OCI-M2 (cell line): ENCODE measurements around the gene DACT2.
"Not testable (repeated sequence)": the region's sequence is repeated elsewhere in the genome, so short reads cannot be mapped to it uniquely, and the experiment has no call there.

Source experiments
- DNase-seq: peaks from one replicate; lab custom pipeline; 2025; ENCODE audit not compliant: unreplicated experiment; lab: John Stamatoyannopoulos, UW

The DACT2 gene

DNA sequence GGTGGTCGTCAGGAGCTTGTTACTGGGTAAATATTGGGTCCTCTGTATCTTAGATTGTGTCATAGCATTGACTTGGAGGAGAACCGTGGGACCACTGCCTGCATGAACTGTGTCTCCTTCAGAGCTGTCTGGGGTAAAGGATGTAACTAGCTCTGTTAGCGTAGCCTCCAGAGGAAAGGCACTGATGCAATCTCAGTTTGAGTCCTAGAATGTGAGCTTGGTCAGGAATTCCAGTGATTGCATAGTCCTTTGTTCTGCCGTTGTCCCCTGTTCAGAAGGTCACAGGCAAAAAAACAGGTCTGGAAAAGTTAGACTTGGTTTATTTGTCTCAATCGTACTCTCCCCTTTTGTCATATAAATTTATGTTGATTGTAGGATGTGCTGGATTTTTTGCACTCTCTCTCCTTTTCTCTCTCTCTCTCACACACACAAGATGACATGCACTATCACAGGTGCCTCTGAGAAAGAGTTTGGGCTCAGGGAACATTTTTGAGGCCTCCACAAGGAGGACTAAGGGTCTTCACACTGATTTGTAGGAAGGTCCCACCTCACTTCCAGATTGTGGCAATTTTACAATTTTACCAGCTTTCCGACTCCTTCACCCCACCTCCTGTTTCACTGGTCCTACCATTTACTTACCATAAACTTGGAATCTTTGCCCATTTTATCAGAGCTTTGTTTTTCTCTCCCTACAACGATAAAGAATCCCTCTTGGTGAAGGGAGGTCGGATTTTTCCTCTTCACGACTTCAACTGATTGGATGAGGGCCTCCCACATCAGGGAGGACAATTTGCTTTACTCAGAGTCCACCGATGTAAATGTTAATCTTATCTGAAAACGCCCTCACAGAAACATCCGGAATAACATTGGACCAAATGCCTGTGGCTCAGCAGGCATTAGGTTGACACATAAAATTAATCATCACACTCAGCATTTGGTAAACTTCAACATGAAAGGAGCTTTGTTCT lies 7.0 kb upstream of the DACT2 start:
- no peak for DNase-seq

DNA sequence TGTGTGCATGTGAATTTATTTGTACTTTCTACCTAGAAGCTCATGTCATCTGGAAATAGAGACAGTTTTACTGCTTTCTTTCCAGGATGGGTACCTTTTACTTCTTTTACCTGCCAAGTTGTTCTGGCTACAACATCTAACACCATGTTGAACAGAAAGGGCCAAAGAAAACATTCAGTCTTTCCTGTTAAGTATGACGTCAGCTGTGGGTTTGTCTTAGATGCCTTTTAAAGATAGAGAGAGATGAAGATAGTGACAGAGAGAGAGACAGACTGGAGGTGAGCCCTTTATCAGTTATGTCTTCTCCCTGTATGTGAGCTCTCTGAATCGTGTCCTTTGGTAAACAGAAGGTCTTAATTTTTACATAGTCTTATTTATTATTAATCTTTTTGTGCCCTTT lies 3.4 kb upstream of the DACT2 start:
- no peak for DNase-seq

DNA sequence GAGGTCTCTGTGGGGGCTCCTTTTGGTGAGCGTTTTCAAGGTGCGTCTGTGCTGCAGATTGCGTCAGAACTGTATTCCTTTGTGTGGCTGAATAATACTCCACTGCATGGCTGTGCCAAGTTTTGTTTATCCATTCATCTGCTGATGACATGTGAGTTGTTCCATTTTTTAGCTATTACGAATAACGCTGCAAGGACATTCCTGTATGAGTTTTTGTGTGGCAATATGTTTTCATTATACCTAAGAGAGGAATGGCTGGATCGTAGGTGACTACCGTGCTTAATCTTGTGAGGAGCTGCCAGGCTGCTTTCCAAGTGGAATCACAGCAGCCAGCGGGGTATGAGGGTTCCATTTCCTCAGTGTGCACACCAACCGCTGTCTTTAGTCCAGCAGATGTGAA lies 1.1 kb upstream of the DACT2 start:
- DNase-seq, result no peak

DNA sequence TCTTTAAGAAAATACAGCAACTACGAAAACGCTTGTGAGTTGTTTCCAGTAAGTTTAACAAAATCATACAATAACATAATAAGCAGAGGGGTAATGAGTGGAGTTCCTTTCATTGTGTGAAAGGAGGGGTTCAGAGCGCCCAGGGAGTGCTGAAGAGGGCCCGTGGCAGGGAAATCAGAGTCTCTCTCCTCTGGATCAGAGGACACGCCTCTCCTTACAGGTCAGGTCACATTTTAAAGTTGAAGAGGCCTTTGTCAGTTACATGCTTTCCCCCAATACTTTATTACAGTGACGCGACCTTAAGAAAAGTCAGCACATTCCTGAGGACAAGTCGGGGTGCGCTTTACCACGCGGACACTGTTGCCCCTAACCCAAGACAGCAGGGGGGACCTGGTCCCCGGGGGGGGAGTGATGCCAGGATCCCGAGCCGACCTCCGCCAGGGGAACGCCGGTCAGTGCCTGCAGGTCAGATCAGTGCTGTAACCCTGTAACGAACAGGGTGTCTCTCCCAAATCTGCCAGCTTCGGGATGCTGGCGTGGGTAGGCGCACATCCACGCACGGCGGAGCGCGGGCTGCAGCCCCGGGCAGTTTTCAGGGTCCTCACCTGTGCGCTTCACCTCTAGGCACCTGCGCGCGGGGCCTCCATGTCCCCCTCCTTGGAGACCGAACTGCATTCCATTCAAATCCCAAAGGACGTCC lies 848 bp downstream of the DACT2 start:
- no peak for DNase-seq

DNA sequence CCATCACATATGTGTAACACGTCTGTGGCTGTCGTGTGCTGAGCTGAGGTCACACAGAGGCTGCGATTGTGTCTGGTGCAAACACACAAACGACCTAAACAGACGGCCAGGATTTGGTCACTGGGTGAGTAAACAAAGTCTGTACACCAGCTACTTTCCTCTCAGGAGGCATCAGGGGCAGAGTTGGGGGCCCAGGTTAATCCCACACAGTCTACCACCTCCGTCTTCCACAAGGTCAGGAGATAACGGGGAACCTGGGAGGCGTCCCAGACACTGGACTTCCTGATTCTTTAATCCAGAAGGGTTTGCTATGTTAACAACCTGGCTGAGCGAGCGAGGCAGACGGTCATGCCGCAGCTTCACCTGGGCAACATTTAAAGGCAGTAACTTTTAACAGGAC lies 1.5 kb downstream of the DACT2 start:
- DNase-seq, result no peak

DNA sequence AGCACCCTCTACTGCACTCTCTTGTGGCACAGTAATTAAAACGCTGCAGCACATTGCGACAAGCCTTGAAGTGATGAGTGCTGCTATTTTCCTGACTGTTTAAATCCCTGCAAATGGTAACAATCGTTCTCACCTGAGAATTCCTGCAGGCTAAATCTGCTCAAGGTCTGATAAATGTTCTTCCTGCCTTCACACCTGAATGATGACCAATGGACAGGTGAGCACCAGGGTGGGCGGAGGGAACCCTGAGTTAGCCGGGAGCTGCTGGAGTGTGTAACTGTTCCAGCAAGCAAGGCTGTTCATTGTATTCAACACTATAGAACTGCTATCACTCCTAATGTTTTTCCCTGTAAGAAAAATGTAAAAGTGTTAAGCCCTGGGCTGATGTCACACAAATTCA lies 4.0 kb downstream of the DACT2 start:
- DNase-seq, result no peak

DNA sequence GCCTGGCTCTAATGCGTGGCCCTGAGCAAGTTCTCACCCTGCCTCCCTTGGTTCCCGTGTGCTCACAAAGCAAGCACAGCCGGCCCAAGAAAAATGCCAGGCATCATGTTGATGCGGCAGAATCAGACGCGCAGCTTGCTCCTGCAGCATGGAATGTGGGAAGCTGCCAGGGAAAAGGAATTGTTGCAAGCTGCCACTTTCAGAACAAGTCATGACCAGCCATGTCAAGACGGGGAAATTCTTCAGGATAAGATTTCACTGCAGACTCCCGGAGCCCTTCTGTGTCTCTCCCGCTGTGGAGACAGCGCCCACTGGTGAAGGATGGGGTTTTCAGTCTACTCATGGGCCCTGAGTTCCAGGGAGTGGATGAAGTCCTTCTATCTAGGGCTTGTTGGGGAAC lies 4.6 kb downstream of the DACT2 start:
- no peak for DNase-seq

DNA sequence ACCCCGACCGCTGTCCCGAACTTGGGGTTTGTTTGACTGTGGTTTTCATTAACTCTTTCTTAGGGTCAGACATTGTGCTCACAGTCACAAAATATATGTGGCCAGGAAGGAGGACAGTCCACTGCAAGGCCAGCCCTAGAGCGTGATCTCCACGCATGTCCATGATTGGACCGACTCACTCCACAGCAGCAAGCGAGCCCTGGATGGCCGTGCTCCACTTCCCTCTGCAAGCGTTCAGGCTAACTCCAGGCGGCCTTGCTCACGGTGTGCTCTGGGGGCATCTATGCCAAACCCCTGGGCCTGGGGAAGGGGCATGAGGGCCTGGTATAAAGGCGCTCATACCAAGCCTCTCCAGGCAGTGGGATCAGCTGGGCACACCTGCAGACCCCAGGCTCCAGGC lies 5.6 kb downstream of the DACT2 start:
- no peak for DNase-seq

DNA sequence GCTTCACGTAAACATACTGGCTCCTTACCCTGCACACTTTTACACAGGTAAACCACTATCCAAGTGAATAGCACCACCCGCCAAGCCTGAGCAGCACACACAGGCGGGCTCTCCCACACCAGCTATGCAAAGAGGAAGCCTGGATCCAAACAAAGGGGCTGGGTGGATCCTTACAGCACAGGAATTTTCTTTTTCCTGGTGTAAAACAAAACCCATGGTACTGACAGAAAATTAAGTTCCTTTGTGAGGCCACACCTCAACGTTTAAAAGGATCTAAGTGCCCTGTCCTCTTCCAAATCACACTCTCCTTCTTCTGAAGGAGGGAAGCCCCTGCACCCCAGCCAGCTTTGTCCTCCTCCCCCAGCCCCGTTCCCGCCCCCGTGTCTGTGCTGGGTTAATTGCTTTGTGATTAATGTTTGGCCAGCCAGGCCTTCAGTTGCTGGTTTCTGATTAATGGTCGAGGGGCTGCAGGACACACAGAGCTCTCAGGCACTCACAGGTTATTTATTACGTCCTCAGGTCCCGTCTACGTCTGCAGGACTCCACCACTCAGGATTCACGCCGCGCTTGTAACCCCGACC lies 6.1 kb downstream of the DACT2 start:
- DNase-seq, result no peak

DNA sequence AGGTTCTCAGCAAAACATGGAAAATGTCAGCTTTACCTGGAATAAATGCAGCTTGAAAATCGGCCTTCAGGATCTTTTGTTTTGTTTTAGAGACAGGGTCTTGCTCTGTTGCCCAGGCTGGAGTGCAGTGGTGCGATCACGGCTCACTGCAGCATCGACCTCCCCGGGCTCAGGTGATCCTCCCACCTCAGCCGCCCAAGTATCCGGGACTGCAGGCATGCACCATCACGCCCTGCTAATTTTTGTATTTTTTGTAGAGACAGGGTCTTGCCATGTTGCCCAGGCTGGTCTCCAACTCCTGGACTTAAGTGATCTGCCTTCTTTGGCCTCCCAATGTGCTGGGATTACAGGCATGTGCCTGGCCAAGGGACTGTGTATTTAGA lies 7.5 kb downstream of the DACT2 start:
- not testable (repeated sequence) for DNase-seq

DNA sequence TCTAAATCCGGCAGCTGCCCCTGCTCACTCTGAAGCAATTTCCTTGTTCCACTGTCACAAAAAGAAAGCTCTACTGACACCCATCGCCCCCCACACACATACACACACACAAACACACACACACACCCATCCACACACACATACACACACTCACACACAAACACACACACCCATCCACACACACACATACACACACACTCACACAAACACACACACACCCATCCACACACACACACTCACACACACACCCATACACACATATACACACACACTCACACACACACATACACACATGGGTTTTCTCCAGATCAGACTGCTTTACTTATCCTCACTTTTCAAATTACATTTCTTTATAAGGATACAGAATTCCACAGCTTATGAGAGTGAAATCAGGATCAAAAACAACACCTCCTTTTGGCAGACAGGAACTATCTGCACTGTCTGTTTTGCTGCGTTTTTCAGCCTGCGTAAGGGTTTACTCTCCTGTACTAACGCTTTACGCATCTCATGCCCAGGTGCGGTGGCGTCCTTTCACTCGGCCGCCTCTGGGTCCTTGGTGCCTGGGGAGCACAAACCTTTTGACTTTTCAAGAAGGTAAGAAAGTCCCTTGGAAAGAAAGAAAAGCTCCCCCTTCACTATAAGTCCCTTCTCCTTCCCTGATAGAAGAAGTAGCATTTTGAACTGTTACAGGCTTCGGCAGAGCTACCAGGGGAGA lies 8.0 kb downstream of the DACT2 start:
- no peak for DNase-seq

DNA sequence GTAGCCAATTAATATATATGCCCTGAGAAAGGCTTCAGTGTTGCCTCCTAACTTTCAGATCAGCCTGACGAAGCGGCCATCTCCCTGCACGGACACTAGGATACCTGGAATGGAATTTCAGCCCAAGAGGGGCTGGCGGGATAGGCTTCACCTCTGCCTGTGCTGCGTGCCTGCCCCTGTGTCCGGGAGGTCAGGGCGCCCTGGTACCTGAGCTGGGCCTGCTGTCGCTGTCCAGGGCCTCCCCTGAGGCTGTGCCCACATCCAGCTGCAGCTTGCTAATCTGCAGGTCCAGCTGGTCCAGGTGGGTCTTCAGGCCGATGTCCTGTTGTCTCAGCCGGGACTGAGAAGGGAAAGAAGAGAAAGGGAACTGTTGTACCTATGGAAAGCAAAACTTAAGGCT lies 8.6 kb downstream of the DACT2 start:
- DNase-seq, result no peak

DNA sequence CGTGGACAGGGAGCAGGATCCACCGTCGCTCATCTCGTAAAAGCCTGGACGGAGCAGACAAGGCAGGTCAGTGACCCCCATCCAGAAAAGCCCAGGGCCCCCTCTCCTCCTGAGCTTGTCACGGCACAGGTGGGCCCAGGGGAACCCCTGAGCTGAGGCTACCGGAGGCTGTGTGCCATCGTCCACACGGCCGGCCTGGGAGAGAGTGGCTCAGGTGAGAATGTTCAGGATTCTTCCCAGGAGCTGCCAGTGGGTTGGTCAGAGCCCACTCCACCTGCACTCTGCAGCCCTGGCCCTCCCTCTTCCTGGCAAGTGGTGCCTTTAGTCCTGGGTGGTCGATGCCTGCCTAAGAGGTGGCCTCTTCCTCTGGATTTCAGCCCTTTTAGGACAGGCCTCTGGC lies 9.2 kb downstream of the DACT2 start:
- no peak for DNase-seq

DNA sequence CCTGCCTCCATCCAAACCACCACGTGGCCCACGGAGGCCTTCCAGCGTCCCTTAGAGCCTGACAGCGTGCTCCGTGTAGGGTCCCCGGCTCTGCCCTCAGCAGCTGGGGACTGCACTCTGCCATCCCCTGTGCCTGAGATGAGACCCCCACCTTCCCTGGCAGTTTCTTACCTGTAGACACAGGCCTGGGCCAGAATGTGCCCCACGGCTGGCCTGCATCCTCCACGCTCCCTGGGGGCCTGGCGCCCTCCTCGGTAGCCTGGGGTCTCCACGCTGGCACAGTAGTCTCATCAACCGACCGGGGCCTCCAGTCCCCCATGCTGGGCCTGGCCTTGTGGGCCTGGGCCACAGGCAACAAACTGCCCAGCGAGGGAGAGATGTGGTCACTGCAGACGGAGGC lies 9.6 kb downstream of the DACT2 start:
- DNase-seq, result no peak

DNA sequence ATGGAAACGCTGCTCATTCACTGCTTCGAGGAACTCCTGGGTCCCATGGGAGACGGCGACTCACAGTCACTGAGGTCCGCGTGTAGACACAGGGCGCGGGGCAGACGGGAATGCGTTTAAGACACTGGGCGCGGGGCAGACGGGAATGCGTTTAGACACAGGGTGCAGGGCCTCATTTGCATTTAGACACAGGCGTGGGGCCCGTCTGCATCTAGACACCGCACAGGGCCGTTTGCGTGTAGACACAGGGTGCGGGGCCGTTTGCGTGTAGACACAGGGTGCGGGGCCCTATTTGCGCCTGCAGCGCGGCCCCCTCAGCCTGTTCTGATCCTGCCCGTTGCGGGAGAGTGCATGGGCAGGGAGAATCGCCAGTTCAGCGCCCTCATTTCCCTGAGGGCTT lies 10.4 kb downstream of the DACT2 start:
- DNase-seq, result no peak

DNA sequence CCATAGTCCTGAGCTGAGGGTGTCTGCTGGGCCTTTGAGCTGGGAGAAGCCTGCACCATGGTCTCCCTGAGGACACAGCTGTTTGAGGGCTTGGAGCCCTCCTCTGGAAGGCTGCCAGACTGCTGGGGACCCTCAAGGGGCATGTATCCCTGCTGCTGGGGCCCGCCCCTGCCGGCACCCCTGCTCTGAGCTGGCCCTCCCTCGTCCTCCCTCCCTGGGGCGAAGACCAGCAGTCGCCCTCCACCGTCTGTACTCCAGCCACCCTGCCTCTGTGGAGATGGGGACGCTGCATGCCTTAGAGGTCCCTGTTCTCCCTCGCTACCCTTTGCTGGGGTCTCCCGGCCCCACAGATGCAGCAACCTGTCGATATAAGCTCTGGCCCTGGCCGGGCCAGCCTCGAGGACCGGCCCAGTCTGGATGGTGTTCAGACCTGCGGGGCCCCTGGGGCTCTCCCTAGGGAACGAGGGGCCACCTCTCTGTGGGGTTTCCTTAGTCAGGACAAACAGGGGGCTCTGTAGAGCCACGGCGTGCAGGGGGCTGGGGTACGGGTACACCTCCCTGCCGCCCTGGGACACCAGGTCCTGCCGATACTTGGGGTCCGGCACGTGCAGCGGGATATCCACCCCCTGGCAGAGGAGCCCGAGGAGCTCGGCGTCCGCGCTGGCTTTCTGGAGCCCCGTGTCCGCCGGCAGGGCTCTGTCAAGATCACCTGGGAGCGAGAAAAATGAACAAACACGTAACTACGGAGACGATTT lies 11.0 kb downstream of the DACT2 start:
- DNase-seq, result no peak

DNA sequence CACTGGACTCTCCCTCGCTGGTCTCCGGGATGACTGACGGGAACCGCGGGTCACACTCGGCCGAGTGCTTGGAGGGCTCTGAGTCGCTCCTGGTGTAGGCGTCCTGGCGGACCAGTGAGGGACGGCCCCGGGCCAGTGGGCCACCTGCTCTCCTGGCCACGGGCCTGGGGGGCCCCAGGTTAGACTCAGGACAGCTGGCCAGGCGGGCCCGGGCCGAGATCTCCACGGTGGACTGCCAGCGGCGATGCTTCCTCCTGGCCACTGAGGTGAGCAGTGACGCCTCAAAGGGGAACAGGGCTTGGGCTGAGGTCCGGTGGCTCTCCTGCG lies 11.9 kb downstream of the DACT2 start:
- no peak for DNase-seq

DNA sequence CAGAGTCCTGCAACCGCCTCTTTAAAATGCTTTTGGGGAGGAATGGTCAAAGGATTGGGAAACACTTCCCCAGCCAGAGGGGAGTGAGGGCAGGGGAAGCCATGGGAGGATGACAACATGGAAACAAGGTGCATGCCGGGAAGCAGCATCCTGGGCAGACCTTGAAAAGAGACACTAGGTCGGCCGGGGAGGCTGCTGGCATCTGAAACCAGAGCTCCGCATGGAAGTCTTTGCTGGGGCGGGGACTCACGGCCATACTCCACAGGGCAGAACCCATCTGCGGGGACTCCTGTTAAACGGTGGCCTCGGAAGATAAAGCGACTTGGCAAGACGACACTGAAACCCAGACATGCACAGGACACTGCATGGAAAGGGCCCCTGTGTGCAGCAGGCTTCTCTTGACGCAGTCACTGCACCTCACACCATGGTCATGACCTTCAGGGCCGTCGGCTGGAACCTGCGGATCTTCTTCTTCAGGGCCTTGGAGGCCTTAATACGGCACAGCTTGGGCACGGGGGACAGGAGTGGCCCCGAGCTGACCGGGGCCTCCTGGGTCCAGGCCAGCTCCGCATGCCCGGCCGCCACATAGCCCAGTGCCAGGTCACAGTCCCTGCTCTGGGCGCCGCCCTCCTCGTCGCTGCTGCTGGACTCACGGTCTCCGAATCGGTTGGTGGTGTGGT lies 12.4 kb downstream of the DACT2 start:
- no peak for DNase-seq

DNA sequence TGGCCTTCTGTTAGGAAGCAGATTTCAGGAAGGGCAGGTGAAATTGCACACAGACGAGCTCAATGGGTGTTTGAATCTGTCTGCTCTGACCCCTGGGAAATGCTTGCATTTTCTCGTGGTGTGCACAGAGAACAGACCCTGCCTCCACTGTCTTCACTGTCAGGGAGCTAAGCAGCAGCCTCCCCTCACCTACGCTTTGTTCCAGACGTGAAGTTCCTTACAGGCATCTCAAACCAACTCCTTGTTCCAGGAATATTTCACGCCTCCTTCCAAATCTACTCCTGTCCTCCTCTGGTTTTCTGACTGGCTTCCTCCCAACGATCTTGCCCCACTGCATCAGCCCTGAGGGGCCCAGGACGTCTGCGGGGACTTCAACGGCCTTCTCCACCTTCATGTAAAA lies 13.7 kb downstream of the DACT2 start:
- DNase-seq, result no peak

DNA sequence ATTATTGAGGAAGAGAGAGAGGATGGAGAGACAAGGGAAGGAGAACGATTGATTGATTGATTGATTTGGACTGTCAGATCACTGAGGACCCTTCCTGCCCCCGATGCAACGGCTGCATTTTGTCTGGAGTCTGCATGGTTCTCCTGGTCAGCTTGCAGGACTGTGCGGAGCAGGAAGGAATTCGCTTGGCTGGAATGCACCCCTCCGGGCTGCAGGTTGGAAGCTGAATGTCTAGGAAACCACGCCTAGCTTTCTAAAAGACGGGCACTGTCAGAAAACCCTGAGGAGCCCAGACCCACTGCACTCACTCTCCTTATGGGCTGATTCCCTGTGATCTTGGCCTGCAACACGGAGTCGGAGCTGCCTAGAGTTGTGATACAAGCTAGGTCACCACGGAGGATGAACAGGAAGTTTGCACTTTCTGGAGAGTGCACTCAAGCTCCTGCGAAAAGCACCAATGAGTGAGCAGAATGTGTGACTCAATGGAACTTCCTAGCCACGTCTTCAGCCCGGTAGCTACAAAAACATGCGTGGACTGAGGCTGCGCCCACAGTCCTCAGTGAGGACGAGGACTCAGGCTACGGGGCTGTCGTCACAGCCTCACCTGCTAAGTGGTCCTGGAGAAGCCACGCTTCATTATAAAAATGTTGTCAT lies 14.4 kb downstream of the DACT2 start:
- no peak for DNase-seq
